SW 1271 (cell line): ENCODE data around the gene PLA2G12B.

ENCODE experiments used
- DNase-seq, 2 experiments: peaks; one replicate each; lab custom pipeline; 2025; lab: John Stamatoyannopoulos, UW

PLA2G12B gene

GRCh38 chr10:72890086-72890485 is 64.5 kb downstream of the PLA2G12B start:
- DNase-seq = no peak

- no peak for DNase-seq
Observed at GRCh38 chr10:72889391-72889831, 65.2 kb downstream of the PLA2G12B start.

GRCh38 chr10:72888151-72888638 is 66.4 kb downstream of the PLA2G12B start:
- DNase-seq = no peak

GRCh38 chr10:72887043-72887442 is 67.6 kb downstream of the PLA2G12B start:
- no peak for DNase-seq

GRCh38 chr10:72886621-72887020 is 68.0 kb downstream of the PLA2G12B start:
- DNase-seq = no peak

- no peak for DNase-seq
Observed at GRCh38 chr10:72885953-72886352, 68.7 kb downstream of the PLA2G12B start.
